Liver (tissue), 9 donors: ENCODE measurements around the gene HUNK. TPM values are rescaled to one million over a fixed set of nuclear protein-coding genes. Genes with fewer than 3 reads are reported as not detected.
"Not testable (repeated sequence)": the region's sequence is repeated elsewhere in the genome, so short reads cannot be mapped to it uniquely, and the experiment has no call there.

Source experiments
- DNase-seq: peaks from one replicate; pipeline ENCODE4 v3.0.0-alpha.2; 2017; ENCODE audit warnings: low spot score
- H3K27ac ChIP-seq, 2 donors: one replicate each; pipeline ENCODE4 v1.7.0; 2013; ENCODE audit warnings: inconsistent platforms in 2 of 2, low read length in 2 of 2, control low read depth in 1 of 2, low read depth in 1 of 2, mild to moderate bottlenecking in 1 of 2
- H3K27me3 ChIP-seq, 4 donors: one replicate each; pipeline versions ENCODE4 v1.6.1 to v1.7.0; 2013; ENCODE audit warnings: low read length in 3 of 4, inconsistent platforms in 1 of 4, mild to moderate bottlenecking in 1 of 4, moderate library complexity in 1 of 4; ENCODE audit not compliant: control insufficient read depth in 4 of 4, insufficient read depth in 4 of 4
- H3K36me3 ChIP-seq, 4 donors: one replicate each; pipeline versions ENCODE4 v1.6.1 to v1.7.0; 2013; ENCODE audit warnings: low read length in 3 of 4, mild to moderate bottlenecking in 3 of 4, low read depth in 1 of 4, moderate library complexity in 1 of 4; ENCODE audit not compliant: control insufficient read depth in 4 of 4, insufficient read depth in 3 of 4
- H3K4me1 ChIP-seq, 4 donors: one replicate each; pipeline versions ENCODE4 v1.6.1 to v1.7.0; 2013; ENCODE audit warnings: low read length in 3 of 4, mild to moderate bottlenecking in 3 of 4, moderate library complexity in 1 of 4; ENCODE audit not compliant: control insufficient read depth in 4 of 4, insufficient read depth in 4 of 4
- H3K4me3 ChIP-seq, 3 donors: one replicate each; pipeline versions ENCODE4 v1.6.1 to v1.7.0; 2013; ENCODE audit warnings: low read length in 3 of 3, control low read depth in 1 of 3, low read depth in 1 of 3, mild to moderate bottlenecking in 1 of 3
- H3K9ac ChIP-seq, 2 donors: one replicate each; pipeline ENCODE4 v1.7.0; 2013; ENCODE audit warnings: low read length in 2 of 2, mild to moderate bottlenecking in 2 of 2, moderate library complexity in 2 of 2, control low read depth in 1 of 2, low read depth in 1 of 2
- H3K9me3 ChIP-seq, 4 donors: one replicate each; pipeline versions ENCODE4 v1.6.1 to v1.7.0; 2013; ENCODE audit warnings: low read length in 3 of 4; ENCODE audit not compliant: control insufficient read depth in 4 of 4
- ATF3 ChIP-seq: IDR thresholded peaks from 2 replicates; pipeline ENCODE4 v1.6.1; 2016; ENCODE audit warnings: antibody characterized with exemption
- EGR1 ChIP-seq, 2 donors: IDR thresholded peaks; 2 replicates each; pipeline ENCODE4 v1.6.1; 2016 to 2018; ENCODE audit warnings: antibody characterized with exemption in 2 of 2, low read depth in 2 of 2
- FOXA2 ChIP-seq: IDR thresholded peaks from 2 replicates; pipeline ENCODE4 v1.6.1; 2016; ENCODE audit warnings: antibody characterized with exemption
- GABPA ChIP-seq, 2 donors: IDR thresholded peaks in 1 of 2; conservative IDR thresholded peaks in 1 of 2; 2 replicates each; pipeline ENCODE4 v1.6.1; 2016; ENCODE audit warnings: antibody characterized with exemption in 2 of 2, mild to moderate bottlenecking in 1 of 2, moderate library complexity in 1 of 2
- HNF4A ChIP-seq, 2 donors: conservative IDR thresholded peaks; 2 replicates each; pipeline ENCODE4 v1.6.1; 2016; ENCODE audit warnings: antibody characterized with exemption in 2 of 2, mild to moderate bottlenecking in 2 of 2
- HNF4G ChIP-seq: IDR thresholded peaks from 2 replicates; pipeline ENCODE4 v1.6.1; 2016; ENCODE audit warnings: antibody characterized with exemption
- JUND ChIP-seq, 2 donors: IDR thresholded peaks; 2 replicates each; pipeline ENCODE4 v1.6.1; 2016; ENCODE audit warnings: antibody characterized with exemption in 2 of 2
- NR2F2 ChIP-seq: IDR thresholded peaks from 2 replicates; pipeline ENCODE4 v1.6.1; 2016; ENCODE audit warnings: antibody characterized with exemption
- RAD21 ChIP-seq, 2 donors: IDR thresholded peaks; 2 replicates each; pipeline ENCODE4 v1.6.1; 2016; ENCODE audit warnings: antibody characterized with exemption in 2 of 2, mild to moderate bottlenecking in 2 of 2
- REST ChIP-seq: IDR thresholded peaks from 2 replicates; pipeline ENCODE4 v1.6.1; 2016; ENCODE audit warnings: antibody characterized with exemption, mild to moderate bottlenecking
- SP1 ChIP-seq: IDR thresholded peaks from 2 replicates; pipeline ENCODE4 v1.6.1; 2018; ENCODE audit warnings: antibody characterized with exemption, mild to moderate bottlenecking
- YY1 ChIP-seq: IDR thresholded peaks from 2 replicates; pipeline ENCODE4 v1.6.1; 2016; ENCODE audit warnings: antibody characterized with exemption, mild to moderate bottlenecking
- WGBS: extraction: QIAGEN DNeasy Blood & Tissue Kit; methylation state at CpG from one replicate; pipeline ENCODE4 v1.1.7; 2013; 5-methylcytosine and 5-hydroxymethylcytosine counted together
- polyA plus RNA-seq, 2 donors: library from polyadenylated mRNA; stranded (reverse) in 1 of 2; unstranded in 1 of 2; fragments of 200-250 nt in 1 of 2; fragments of >200 nt in 1 of 2; fragmentation: Nextera tagmentation in 1 of 2; extraction: Ambion mirVana in 1 of 2; gene quantifications; one replicate each; pipeline versions ENCODE4 v1.2.1 to v1.2.3, GENCODE V29; 2013 to 2015
- total RNA-seq, 2 donors: library from RNA; depleted of rRNA; stranded (reverse); fragments of >200 nt; gene quantifications; one replicate each; pipeline ENCODE4 v1.2.3, GENCODE V29; 2014
- TF ChIP-seq, protein P1 (sequence below): IDR thresholded peaks from 2 replicates; pipeline ENCODE4 v1.6.1; 2016; ENCODE audit warnings: antibody characterized with exemption
- TF ChIP-seq, protein P2 (sequence below): fragments of 150-350 bp; IDR thresholded peaks from 2 replicates; pipeline ENCODE4 v1.5.1; 2017; ENCODE audit warnings: improper control_type of control experiment, low read depth, low read length; ENCODE audit not compliant: missing input control
- donor health status: healthy.
- donor health status: healthy.
- donor health status: healthy.
- donor health status: healthy.
- donor health status: healthy.

The HUNK gene
- total and polyA plus RNA-seq, 4 donors, result 0.11 to 0.92 (median 0.30) TPM

- WGBS, result 86% methylated on average over 4 of the region's 4 CpGs
- not testable (repeated sequence) for H3K27ac ChIP-seq, H3K36me3 ChIP-seq, H3K9ac ChIP-seq, H3K4me1 ChIP-seq, H3K9me3 ChIP-seq, H3K4me3 ChIP-seq, H3K27me3 ChIP-seq, DNase-seq
Measured at GRCh38 chr21:32038751-32039150, 165.9 kb downstream of the HUNK start.

GRCh38 chr21:32043458-32043857, 170.6 kb downstream of the HUNK start:
- no peak overlapping the region for H3K9ac ChIP-seq
- H3K9me3 ChIP-seq, result no peaks in the 10 kb centered on the region
- no peak overlapping the region for H3K4me3 ChIP-seq
- 85% methylated on average over 10 of the region's 10 CpGs for WGBS
- DNase-seq, result no peak
- H3K27ac ChIP-seq, result no peak overlapping the region
- no peaks in the 10 kb centered on the region for H3K36me3 ChIP-seq
- no peak for TF ChIP-seq YY1
- no peak for TF ChIP-seq RAD21 (IDR thresholded peaks at IDR 0.05)
- no peak for TF ChIP-seq GABPA (IDR thresholded peaks at IDR 0.05 in 1 of 2, conservative IDR thresholded peaks at IDR 0.05 in 1 of 2)
- no peak for TF ChIP-seq HNF4A (conservative IDR thresholded peaks at IDR 0.05)
- TF ChIP-seq, protein P1, sequence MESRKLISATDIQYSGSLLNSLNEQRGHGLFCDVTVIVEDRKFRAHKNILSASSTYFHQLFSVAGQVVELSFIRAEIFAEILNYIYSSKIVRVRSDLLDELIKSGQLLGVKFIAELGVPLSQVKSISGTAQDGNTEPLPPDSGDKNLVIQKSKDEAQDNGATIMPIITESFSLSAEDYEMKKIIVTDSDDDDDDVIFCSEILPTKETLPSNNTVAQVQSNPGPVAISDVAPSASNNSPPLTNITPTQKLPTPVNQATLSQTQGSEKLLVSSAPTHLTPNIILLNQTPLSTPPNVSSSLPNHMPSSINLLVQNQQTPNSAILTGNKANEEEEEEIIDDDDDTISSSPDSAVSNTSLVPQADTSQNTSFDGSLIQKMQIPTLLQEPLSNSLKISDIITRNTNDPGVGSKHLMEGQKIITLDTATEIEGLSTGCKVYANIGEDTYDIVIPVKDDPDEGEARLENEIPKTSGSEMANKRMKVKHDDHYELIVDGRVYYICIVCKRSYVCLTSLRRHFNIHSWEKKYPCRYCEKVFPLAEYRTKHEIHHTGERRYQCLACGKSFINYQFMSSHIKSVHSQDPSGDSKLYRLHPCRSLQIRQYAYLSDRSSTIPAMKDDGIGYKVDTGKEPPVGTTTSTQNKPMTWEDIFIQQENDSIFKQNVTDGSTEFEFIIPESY, result no peak
- no peak for TF ChIP-seq JUND (IDR thresholded peaks at IDR 0.05)
- TF ChIP-seq NR2F2, result no peak
- TF ChIP-seq REST, result no peak
- no peak for TF ChIP-seq SP1
- TF ChIP-seq EGR1 (IDR thresholded peaks at IDR 0.05; ENCODE audit: low read depth in 2 of 2), result no peak
- no peak for TF ChIP-seq HNF4G
- H3K4me1 ChIP-seq, result no peaks in the 10 kb centered on the region
- H3K27me3 ChIP-seq, result no peaks in the 10 kb centered on the region

GRCh38 chr21:32044205-32045180, 171.7 kb downstream of the HUNK start:
- H3K27ac ChIP-seq, result no peak overlapping the region
- H3K36me3 ChIP-seq, result no peaks in the 10 kb centered on the region
- H3K9ac ChIP-seq, result no peak overlapping the region
- no peaks in the 10 kb centered on the region for H3K4me1 ChIP-seq
- 89% methylated on average over 25 of the region's 25 CpGs for WGBS
- no peaks in the 10 kb centered on the region for H3K9me3 ChIP-seq
- H3K27me3 ChIP-seq, result peaks cover 0 to 4% (median 0%) of the 10 kb centered on the region in 4 donors
- DNase-seq, result no peak
- no peak overlapping the region for H3K4me3 ChIP-seq
- TF ChIP-seq YY1, result no peak
- no peak for TF ChIP-seq EGR1 (IDR thresholded peaks at IDR 0.05; ENCODE audit: low read depth in 2 of 2)
- TF ChIP-seq, protein P1, result no peak
- no peak for TF ChIP-seq NR2F2
- no peak for TF ChIP-seq ATF3
- TF ChIP-seq, protein P2, sequence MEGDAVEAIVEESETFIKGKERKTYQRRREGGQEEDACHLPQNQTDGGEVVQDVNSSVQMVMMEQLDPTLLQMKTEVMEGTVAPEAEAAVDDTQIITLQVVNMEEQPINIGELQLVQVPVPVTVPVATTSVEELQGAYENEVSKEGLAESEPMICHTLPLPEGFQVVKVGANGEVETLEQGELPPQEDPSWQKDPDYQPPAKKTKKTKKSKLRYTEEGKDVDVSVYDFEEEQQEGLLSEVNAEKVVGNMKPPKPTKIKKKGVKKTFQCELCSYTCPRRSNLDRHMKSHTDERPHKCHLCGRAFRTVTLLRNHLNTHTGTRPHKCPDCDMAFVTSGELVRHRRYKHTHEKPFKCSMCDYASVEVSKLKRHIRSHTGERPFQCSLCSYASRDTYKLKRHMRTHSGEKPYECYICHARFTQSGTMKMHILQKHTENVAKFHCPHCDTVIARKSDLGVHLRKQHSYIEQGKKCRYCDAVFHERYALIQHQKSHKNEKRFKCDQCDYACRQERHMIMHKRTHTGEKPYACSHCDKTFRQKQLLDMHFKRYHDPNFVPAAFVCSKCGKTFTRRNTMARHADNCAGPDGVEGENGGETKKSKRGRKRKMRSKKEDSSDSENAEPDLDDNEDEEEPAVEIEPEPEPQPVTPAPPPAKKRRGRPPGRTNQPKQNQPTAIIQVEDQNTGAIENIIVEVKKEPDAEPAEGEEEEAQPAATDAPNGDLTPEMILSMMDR, result no peak
- no peak for TF ChIP-seq FOXA2
